Lung (tissue), 12 donors: Measurements from ENCODE around the gene EBF4. TPM values are rescaled to one million over a fixed set of nuclear protein-coding genes. Genes with fewer than 3 reads are reported as not detected.

Source experiments
- ATAC-seq: fragments of 200-7000 bp; cut with Tn5 transposase; one replicate; pipeline ENCODE4 v1.9.1; 2020; ENCODE audit warnings: moderate number of reproducible peaks; ENCODE audit not compliant: insufficient read depth, low FRiP score
- DNase-seq, 3 donors: peaks; one replicate each; pipeline ENCODE4 v3.0.0-alpha.2; 2013 to 2017
- H3K27ac ChIP-seq, 2 donors: one replicate each; pipeline ENCODE4 v1.5.1; 2013; ENCODE audit warnings: mild to moderate bottlenecking in 2 of 2, moderate library complexity in 2 of 2, control low read depth in 1 of 2, inconsistent platforms in 1 of 2, low read depth in 1 of 2, low read length in 1 of 2
- H3K27me3 ChIP-seq, 3 donors: one replicate each; pipeline ENCODE4 v1.5.1; 2013; ENCODE audit warnings: low read length in 2 of 3; ENCODE audit not compliant: control insufficient read depth in 3 of 3, insufficient read depth in 3 of 3
- H3K36me3 ChIP-seq, 4 donors: one replicate each; pipeline ENCODE4 v1.5.1; 2013; ENCODE audit warnings: low read length in 4 of 4, mild to moderate bottlenecking in 1 of 4, moderate library complexity in 1 of 4; ENCODE audit not compliant: control insufficient read depth in 4 of 4, insufficient read depth in 4 of 4
- H3K4me1 ChIP-seq, 5 donors: one replicate each; pipeline ENCODE4 v1.5.1; 2013; ENCODE audit warnings: low read length in 5 of 5, mild to moderate bottlenecking in 2 of 5, moderate library complexity in 1 of 5; ENCODE audit not compliant: control insufficient read depth in 5 of 5, insufficient read depth in 5 of 5
- H3K4me3 ChIP-seq: one replicate; pipeline ENCODE4 v1.5.1; 2013; ENCODE audit warnings: mild to moderate bottlenecking, control low read depth, moderate library complexity
- H3K9ac ChIP-seq, 2 donors: one replicate each; pipeline ENCODE4 v1.5.1; 2013; ENCODE audit warnings: low read length in 2 of 2, control low read depth in 1 of 2; ENCODE audit not compliant: insufficient read depth in 1 of 2
- H3K9me3 ChIP-seq, 4 donors: one replicate each; pipeline ENCODE4 v1.5.1; 2013; ENCODE audit warnings: low read length in 3 of 4, mild to moderate bottlenecking in 1 of 4, moderate library complexity in 1 of 4; ENCODE audit not compliant: control insufficient read depth in 4 of 4, insufficient read depth in 3 of 4
- CTCF ChIP-seq: IDR thresholded peaks from 2 replicates; pipeline ENCODE4 v1.5.1; 2012; ENCODE audit warnings: mild to moderate bottlenecking; ENCODE audit errors: control extremely low read depth, extremely low read depth
- WGBS, 2 donors: extraction: QIAGEN DNeasy Blood & Tissue Kit; methylation state at CpG; one replicate each; pipeline ENCODE4 v1.1.7; 2013; 5-methylcytosine and 5-hydroxymethylcytosine counted together
- polyA plus RNA-seq, 2 donors: library from polyadenylated mRNA; stranded (reverse); fragments of 200-250 nt; gene quantifications; one replicate each; pipeline ENCODE4 v1.2.1, GENCODE V29; 2013
- total RNA-seq, 2 donors: library from RNA; depleted of rRNA in 1 of 2; stranded (reverse); fragments of >200 nt in 1 of 2; gene quantifications; one replicate each; pipeline ENCODE4 v1.2.1, GENCODE V29; 2014 to 2021
- donor health status: control.
- donor health status: control.
- donor health status: Bipolar disorder and iron deficiency.
- donor health status: healthy.
- donor health status: DM: yes; HTN: yes; CAD: no.

The EBF4 gene
- total and polyA plus RNA-seq, 4 donors, result 5.8 to 15.8 (median 7.4) TPM

- H3K4me3 ChIP-seq, result peak overlapping the region; percentile 48
- peaks cover 0 to 25% (median 2%) of the 10 kb centered on the region in 5 donors for H3K4me1 ChIP-seq
- ATAC-seq (no peak), DNase-seq (peak; percentile 61 to 75 (median 67))
- 3% methylated on average over 43 to 89 of the region's 89 CpGs for WGBS, 2 donors
- H3K9ac ChIP-seq, result no peak overlapping the region
- no peak overlapping the region for H3K27ac ChIP-seq
- H3K36me3 ChIP-seq, result no peaks in the 10 kb centered on the region
- H3K27me3 ChIP-seq, result peaks cover 0 to 39% (median 4%) of the 10 kb centered on the region in 3 donors
- TF ChIP-seq CTCF, result no peak
- H3K9me3 ChIP-seq, result no peaks in the 10 kb centered on the region
These were observed 867 bp downstream of the EBF4 start for GRCh38 chr20:2693286-2694007.

- H3K27me3 ChIP-seq, result peaks cover 0 to 36% (median 4%) of the 10 kb centered on the region in 3 donors
- H3K4me1 ChIP-seq, result peaks cover 0 to 25% (median 2%) of the 10 kb centered on the region in 5 donors
- 20 to 22% methylated on average over 22 to 23 of the region's 23 CpGs for WGBS, 2 donors
These were observed 1.5 kb downstream of the EBF4 start for GRCh38 chr20:2694008-2694471.

GRCh38 chr20:2694519-2694918 lies 1.9 kb downstream of the EBF4 start:
- ATAC-seq, result no peak
- no peak for DNase-seq
- no peak for TF ChIP-seq CTCF
- WGBS, 2 donors, result 55 to 62% methylated on average over 13 of the region's 13 CpGs
- Histone ChIP-seq H3K9ac (no peak overlapping the region), H3K27me3 (peaks cover 0 to 36% (median 3%) of the 10 kb centered on the region in 3 donors), H3K4me3 (no peak overlapping the region), H3K4me1 (peaks cover 0 to 25% (median 2%) of the 10 kb centered on the region in 5 donors), H3K36me3 (no peaks in the 10 kb centered on the region), H3K9me3 (no peaks in the 10 kb centered on the region), H3K27ac (no peak overlapping the region)

More at GRCh38 chr20:2694008-2694471, 1.5 kb downstream of the EBF4 start:
- Histone ChIP-seq H3K36me3 (no peaks in the 10 kb centered on the region), H3K27ac (no peak overlapping the region), H3K4me3 (no peak overlapping the region), H3K9ac (no peak overlapping the region), H3K9me3 (no peaks in the 10 kb centered on the region)
- no peak for TF ChIP-seq CTCF
- ATAC-seq (no peak), DNase-seq (peak; percentile 42 to 50 (median 49))
